BLaER1 (cell line): ENCODE measurements around the gene CDCA5.
A peak's percentile ranks its signal among the peaks of the same experiment; 100 is the strongest.

Experiments
- H3K27ac ChIP-seq: shearing (Covaris generic); formaldehyde crosslinking; 2 replicates; pipeline ENCODE4 v1.8.1; 2022
- H3K27me3 ChIP-seq: shearing (Covaris generic); formaldehyde crosslinking; 2 replicates; pipeline ENCODE4 v1.8.1; 2022
- H3K36me3 ChIP-seq: shearing (Covaris generic); formaldehyde crosslinking; 2 replicates; pipeline ENCODE4 v1.8.1; 2022
- H3K4me1 ChIP-seq: shearing (Covaris generic); formaldehyde crosslinking; 2 replicates; pipeline ENCODE4 v1.8.1; 2022
- H3K4me2 ChIP-seq: shearing (Covaris generic); formaldehyde crosslinking; 2 replicates; pipeline ENCODE4 v1.8.1; 2022
- H3K4me3 ChIP-seq: shearing (Covaris generic); formaldehyde crosslinking; 2 replicates; pipeline ENCODE4 v1.8.1; 2022
- H3K9ac ChIP-seq: shearing (Covaris generic); formaldehyde crosslinking; 2 replicates; pipeline ENCODE4 v1.8.1; 2022
- H3K9me3 ChIP-seq: shearing (Covaris generic); formaldehyde crosslinking; 2 replicates; pipeline ENCODE4 v1.8.1; 2022
- H4K20me1 ChIP-seq: shearing (Covaris generic); formaldehyde crosslinking; 2 replicates; pipeline ENCODE4 v1.8.1; 2022
- Cebpa-rat ChIP-seq: shearing (Covaris generic); IDR thresholded peaks from 2 replicates; pipeline ENCODE4 v1.8.1; 2022

The CDCA5 gene

GRCh38 chr11:65083834-65084597 lies at the start of gene CDCA5, which contains the start of gene ZFPL1:
CDCA5 (minus strand) TSS chr11:65084040; CDS start chr11:65083978, 62 bp downstream.
ZFPL1 (plus strand) TSS chr11:65084222; CDS start chr11:65084699, 477 bp downstream.
- H3K4me2 ChIP-seq, result peak within 1 kb of the TSS; percentile 99
- H3K27ac ChIP-seq, result peak within 1 kb of the TSS; percentile 86
- no peak for TF ChIP-seq Cebpa-rat
- H3K9ac ChIP-seq, result peak within 1 kb of the TSS; percentile 88
- H3K27me3 ChIP-seq, result no peaks in the 10 kb centered on the region
- peaks cover 72% of the 10 kb centered on the region for H3K36me3 ChIP-seq
- no peaks in the 10 kb centered on the region for H3K9me3 ChIP-seq
- H3K4me1 ChIP-seq, result peaks cover 45% of the 10 kb centered on the region
- H3K4me3 ChIP-seq, result peak within 1 kb of the TSS; percentile 85
- H4K20me1 ChIP-seq, result peaks cover 6% of the 10 kb centered on the region; the same call in 1 of the 2 replicates

GRCh38 chr11:65132988-65133700 lies 49.3 kb upstream of the CDCA5 start:
- H3K36me3 ChIP-seq, result peaks cover 50% of the 10 kb centered on the region
- H3K9me3 ChIP-seq, result no peaks in the 10 kb centered on the region
- H3K27ac ChIP-seq, result peak overlapping the region; percentile 99
- H3K9ac ChIP-seq, result peak overlapping the region; percentile 98
- no peaks in the 10 kb centered on the region for H3K27me3 ChIP-seq
- H3K4me1 ChIP-seq, result peaks cover 77% of the 10 kb centered on the region
- peaks cover 29% of the 10 kb centered on the region for H4K20me1 ChIP-seq
- TF ChIP-seq Cebpa-rat, result no peak
- H3K4me2 ChIP-seq, result peak overlapping the region; percentile 99
- H3K4me3 ChIP-seq, result peak overlapping the region; percentile 99

DNA sequence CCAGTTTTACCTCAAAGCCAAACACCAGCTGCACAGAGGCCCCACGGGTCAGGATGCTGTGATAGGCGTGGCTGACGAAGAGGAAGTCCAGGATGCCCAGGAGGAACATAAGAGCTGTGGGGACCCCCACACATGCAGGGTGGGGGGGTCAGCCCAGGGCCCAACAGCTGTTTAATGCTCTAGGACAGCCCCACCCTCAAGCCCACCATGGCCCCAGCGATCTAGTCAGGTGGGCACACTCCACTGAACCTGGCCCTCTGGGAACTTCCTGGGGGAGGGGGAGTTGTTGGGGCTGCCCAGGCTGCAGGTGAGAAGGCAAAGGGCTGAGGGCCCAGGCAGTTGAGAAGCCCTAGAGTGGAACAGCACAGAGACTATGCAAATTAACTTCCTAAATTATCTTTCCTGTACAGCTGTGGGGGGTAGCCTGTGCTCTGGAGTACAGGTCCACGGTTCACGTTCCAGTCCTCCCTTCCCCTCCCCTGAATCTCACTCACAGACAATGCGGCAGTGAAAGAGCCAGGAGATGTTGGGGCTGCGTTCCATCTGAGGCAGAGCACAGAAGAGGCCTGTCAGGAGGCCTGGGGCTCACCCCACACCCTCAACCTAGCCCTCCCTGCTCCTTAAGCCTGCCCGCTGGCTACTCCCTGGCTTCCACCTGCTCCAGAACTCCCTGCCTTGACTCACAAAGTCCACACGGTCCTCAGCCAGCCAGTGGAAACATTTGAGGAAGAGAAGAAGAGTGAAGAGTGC lies 48.6 kb upstream of the CDCA5 start:
- Histone ChIP-seq H3K4me3 (peak overlapping the region; percentile 99), H3K4me1 (peaks cover 72% of the 10 kb centered on the region), H3K27me3 (no peaks in the 10 kb centered on the region), H3K36me3 (peaks cover 57% of the 10 kb centered on the region), H3K9ac (peak overlapping the region; percentile 98), H3K4me2 (peak overlapping the region; percentile 99), H3K27ac (peak overlapping the region; percentile 99), H3K9me3 (no peaks in the 10 kb centered on the region), H4K20me1 (peaks cover 37% of the 10 kb centered on the region)
- TF ChIP-seq Cebpa-rat, result no peak

DNA sequence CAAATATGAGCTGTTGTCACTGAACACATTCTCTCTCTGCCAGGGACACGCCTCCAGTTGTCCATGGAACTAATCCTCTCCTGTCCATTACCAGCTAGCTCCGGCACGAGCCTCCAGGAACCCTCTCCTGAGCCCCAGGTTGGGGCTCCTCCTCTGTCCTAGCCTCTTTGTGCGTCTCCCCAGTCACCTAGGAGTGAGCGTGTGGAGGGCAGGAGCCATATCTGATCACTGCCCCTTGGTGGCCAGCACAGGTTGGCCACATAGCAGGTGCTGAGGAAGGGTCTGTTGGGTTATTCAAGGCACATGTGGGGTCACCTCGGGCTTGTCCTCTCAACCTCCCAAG lies 48.0 kb upstream of the CDCA5 start:
- H3K4me3 ChIP-seq, result peak overlapping the region; percentile 99
- no peak for TF ChIP-seq Cebpa-rat
- peaks cover 67% of the 10 kb centered on the region for H3K4me1 ChIP-seq
- H4K20me1 ChIP-seq, result peaks cover 42% of the 10 kb centered on the region
- peak overlapping the region; percentile 98 for H3K9ac ChIP-seq
- peaks cover 63% of the 10 kb centered on the region for H3K36me3 ChIP-seq
- peak overlapping the region; percentile 99 for H3K27ac ChIP-seq
- H3K9me3 ChIP-seq, result no peaks in the 10 kb centered on the region
- H3K4me2 ChIP-seq, result peak overlapping the region; percentile 99
- H3K27me3 ChIP-seq, result no peaks in the 10 kb centered on the region

- no peaks in the 10 kb centered on the region for H3K27me3 ChIP-seq
- H3K9me3 ChIP-seq, result no peaks in the 10 kb centered on the region
- peaks cover 47% of the 10 kb centered on the region for H4K20me1 ChIP-seq
- peaks cover 68% of the 10 kb centered on the region for H3K36me3 ChIP-seq
- peak overlapping the region; percentile 98 for H3K9ac ChIP-seq
- peak overlapping the region; percentile 99 for H3K4me3 ChIP-seq
- peak overlapping the region; percentile 99 for H3K4me2 ChIP-seq
- peaks cover 62% of the 10 kb centered on the region for H3K4me1 ChIP-seq
- TF ChIP-seq Cebpa-rat, result no peak
- peak overlapping the region; percentile 99 for H3K27ac ChIP-seq
Observed at GRCh38 chr11:65131417-65131776, 47.6 kb upstream of the CDCA5 start.

DNA sequence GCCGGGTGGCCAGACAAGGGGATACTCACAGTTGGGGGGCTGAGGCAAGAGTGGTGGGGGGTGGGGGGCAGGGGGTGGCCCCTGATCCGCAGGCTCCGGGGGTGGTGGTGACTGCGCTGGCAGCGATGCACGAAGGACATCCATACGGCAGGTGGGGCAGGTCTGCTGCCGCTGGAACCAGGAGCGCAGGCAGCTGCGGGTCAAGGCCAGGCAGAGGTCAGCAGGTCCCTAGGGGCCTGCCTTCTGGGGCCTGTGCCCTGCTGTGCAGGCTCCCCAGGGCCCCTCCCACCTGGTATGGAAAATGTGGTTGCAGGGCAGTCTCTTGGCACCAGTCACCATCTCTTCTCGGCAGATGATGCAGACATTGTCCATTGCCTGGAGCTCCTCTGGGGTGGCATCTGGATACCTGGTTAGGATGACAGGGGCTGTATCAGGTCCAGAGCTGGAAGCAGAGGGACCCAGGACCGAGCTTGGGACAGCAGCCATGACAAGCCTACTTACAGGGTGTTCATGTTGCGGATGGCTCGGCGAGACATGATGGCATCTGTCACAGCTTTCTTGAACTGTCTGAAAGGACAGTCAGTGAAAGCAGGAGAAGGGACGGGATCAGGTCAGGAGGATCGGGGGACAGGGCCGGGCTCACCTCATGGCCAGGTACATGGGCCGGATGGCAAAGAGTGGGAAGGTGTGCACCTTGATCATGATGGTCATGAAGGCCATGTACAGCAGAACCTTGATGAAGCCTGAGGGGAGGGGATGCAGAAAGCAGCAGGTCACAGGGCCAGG lies 47.0 kb upstream of the CDCA5 start:
- H3K4me2 ChIP-seq, result peak overlapping the region; percentile 99
- TF ChIP-seq Cebpa-rat, result no peak
- H3K36me3 ChIP-seq, result peaks cover 73% of the 10 kb centered on the region

GRCh38 chr11:65129649-65130441 lies 46.0 kb upstream of the CDCA5 start:
- H3K4me3 ChIP-seq, result peak overlapping the region; percentile 52
- peaks cover 49% of the 10 kb centered on the region for H4K20me1 ChIP-seq
- H3K9me3 ChIP-seq, result no peaks in the 10 kb centered on the region
- peak overlapping the region; percentile 70 for H3K9ac ChIP-seq
- H3K4me1 ChIP-seq, result peaks cover 49% of the 10 kb centered on the region
- H3K27me3 ChIP-seq, result no peaks in the 10 kb centered on the region
- peak overlapping the region; percentile 78 for H3K27ac ChIP-seq
- no peak for TF ChIP-seq Cebpa-rat
- H3K4me2 ChIP-seq, result peak overlapping the region; percentile 99
- peaks cover 83% of the 10 kb centered on the region for H3K36me3 ChIP-seq

More for the DNA sequence above, 47.0 kb upstream of the CDCA5 start:
- Histone ChIP-seq H3K9ac (peak overlapping the region; percentile 98), H3K4me3 (peak overlapping the region; percentile 99), H3K4me1 (peaks cover 56% of the 10 kb centered on the region), H3K27ac (peak overlapping the region; percentile 99), H4K20me1 (peaks cover 49% of the 10 kb centered on the region), H3K27me3 (no peaks in the 10 kb centered on the region), H3K9me3 (no peaks in the 10 kb centered on the region)
